T-helper 17 cell (primary cell): ENCODE measurements around the gene PPP2R2D. TPM values are rescaled to one million over a fixed set of nuclear protein-coding genes. Genes with fewer than 3 reads are reported as not detected.
"Not testable (repeated sequence)": the region's sequence is repeated elsewhere in the genome, so short reads cannot be mapped to it uniquely, and the experiment has no call there.

ENCODE experiments used
- ATAC-seq: fragments of 150-1000 bp; cut with Tn5 transposase; 2 replicates; pipeline ENCODE4 v1.10.0; 2021; ENCODE audit warnings: mild to moderate bottlenecking, moderate library complexity
- DNase-seq, 3 donors: peaks; one replicate each; pipeline versions ENCODE4 v3.0.0 to v3.0.0-alpha.2; 2020 to 2021
- H3K9me3 ChIP-seq: one replicate; pipeline ENCODE4 v1.7.0; 2013; ENCODE audit warnings: low read length, mild to moderate bottlenecking; ENCODE audit not compliant: control insufficient read depth, poor library complexity, severe bottlenecking
- H3K27ac Mint-ChIP-seq: one replicate; pipeline ENCODE4 v1.8.0; 2022; ENCODE audit warnings: mild to moderate bottlenecking, moderate library complexity, mixed read lengths
- H3K27me3 Mint-ChIP-seq: one replicate; pipeline ENCODE4 v1.8.0; 2022; ENCODE audit warnings: mixed read lengths
- H3K36me3 Mint-ChIP-seq: one replicate; pipeline ENCODE4 v1.8.0; 2022; ENCODE audit warnings: low read depth, mixed read lengths
- H3K4me1 Mint-ChIP-seq: one replicate; pipeline ENCODE4 v1.8.0; 2022; ENCODE audit warnings: mild to moderate bottlenecking, mixed read lengths
- H3K4me3 Mint-ChIP-seq: one replicate; pipeline ENCODE4 v1.8.0; 2022; ENCODE audit warnings: mild to moderate bottlenecking, moderate library complexity, mixed read lengths
- total RNA-seq, 4 donors: library from RNA in 2 of 4; stranded (reverse) in 2 of 4; gene quantifications; one replicate each; pipeline ENCODE4 v1.2.3 and lab custom pipeline; 2022 to 2026

The PPP2R2D gene
- total RNA-seq, 2 donors from 2014 or later = 34.5 to 36.6 TPM

GRCh38 chr10:131948501-131948900 lies 47.7 kb downstream of the PPP2R2D start:
- Mint-ChIP-seq H3K4me1 (peaks cover 2% of the 10 kb centered on the region), H3K36me3 (peaks cover 6% of the 10 kb centered on the region), H3K27me3 (no peaks in the 10 kb centered on the region), H3K27ac (no peak overlapping the region), H3K4me3 (no peak overlapping the region)
- DNase-seq (no peak), ATAC-seq (no peak)
- H3K9me3 ChIP-seq = no peaks in the 10 kb centered on the region

- no peak overlapping the region for H3K27ac Mint-ChIP-seq
- no peaks in the 10 kb centered on the region for H3K9me3 ChIP-seq
- H3K4me3 Mint-ChIP-seq = no peak overlapping the region
- DNase-seq = no peak
- peaks cover 2% of the 10 kb centered on the region for H3K4me1 Mint-ChIP-seq
- ATAC-seq = no peak
- peaks cover 6% of the 10 kb centered on the region for H3K36me3 Mint-ChIP-seq
- no peaks in the 10 kb centered on the region for H3K27me3 Mint-ChIP-seq
Observed at GRCh38 chr10:131949041-131949862, 48.4 kb downstream of the PPP2R2D start.

- H3K27ac Mint-ChIP-seq, ATAC-seq, H3K36me3 Mint-ChIP-seq, H3K4me3 Mint-ChIP-seq, H3K27me3 Mint-ChIP-seq, H3K9me3 ChIP-seq, H3K4me1 Mint-ChIP-seq, DNase-seq: not testable (repeated sequence)
Observed at GRCh38 chr10:131949908-131950307, 49.1 kb downstream of the PPP2R2D start.

- no peak for DNase-seq
- no peak overlapping the region for H3K27ac Mint-ChIP-seq
- no peaks in the 10 kb centered on the region for H3K9me3 ChIP-seq
- H3K4me1 Mint-ChIP-seq = peaks cover 3% of the 10 kb centered on the region
- ATAC-seq = no peak
- H3K4me3 Mint-ChIP-seq = no peak overlapping the region
- no peaks in the 10 kb centered on the region for H3K27me3 Mint-ChIP-seq
- peaks cover 3% of the 10 kb centered on the region for H3K36me3 Mint-ChIP-seq
Observed at GRCh38 chr10:131954356-131954965, 53.7 kb downstream of the PPP2R2D start.

GRCh38 chr10:131955591-131956340 lies 55.0 kb downstream of the PPP2R2D start:
- Mint-ChIP-seq H3K4me3 (no peak overlapping the region), H3K27ac (no peak overlapping the region), H3K27me3 (no peaks in the 10 kb centered on the region), H3K36me3 (peaks cover 3% of the 10 kb centered on the region), H3K4me1 (peaks cover 3% of the 10 kb centered on the region)
- no peaks in the 10 kb centered on the region for H3K9me3 ChIP-seq
- no peak for ATAC-seq
- no peak for DNase-seq

GRCh38 chr10:131959841-131960240 lies 59.0 kb downstream of the PPP2R2D start:
- ATAC-seq (no peak), DNase-seq (no peak)
- peaks cover 6% of the 10 kb centered on the region for H3K4me1 Mint-ChIP-seq
- H3K27me3 Mint-ChIP-seq = no peaks in the 10 kb centered on the region
- no peak overlapping the region for H3K27ac Mint-ChIP-seq
- H3K9me3 ChIP-seq = no peaks in the 10 kb centered on the region
- H3K36me3 Mint-ChIP-seq = peaks cover 3% of the 10 kb centered on the region
- H3K4me3 Mint-ChIP-seq = no peak overlapping the region

- ATAC-seq (no peak), DNase-seq (no peak)
- Mint-ChIP-seq H3K27ac (no peak overlapping the region), H3K27me3 (no peaks in the 10 kb centered on the region), H3K4me3 (no peak overlapping the region), H3K4me1 (peaks cover 9% of the 10 kb centered on the region), H3K36me3 (peaks cover under 1% of the 10 kb centered on the region)
- no peaks in the 10 kb centered on the region for H3K9me3 ChIP-seq
Observed at GRCh38 chr10:131960631-131961046, 59.8 kb downstream of the PPP2R2D start.

- H3K9me3 ChIP-seq = no peaks in the 10 kb centered on the region
- Mint-ChIP-seq H3K4me3 (no peak overlapping the region), H3K27ac (peak overlapping the region; percentile 59), H3K27me3 (no peaks in the 10 kb centered on the region), H3K4me1 (peaks cover 9% of the 10 kb centered on the region), H3K36me3 (no peaks in the 10 kb centered on the region)
- ATAC-seq = no peak
- DNase-seq = no peak
Observed at GRCh38 chr10:131961047-131961776, 60.4 kb downstream of the PPP2R2D start.

GRCh38 chr10:131961777-131962662 lies 61.2 kb downstream of the PPP2R2D start:
- no peaks in the 10 kb centered on the region for H3K36me3 Mint-ChIP-seq
- DNase-seq (no peak), ATAC-seq (no peak)
- H3K27me3 Mint-ChIP-seq = no peaks in the 10 kb centered on the region
- H3K4me3 Mint-ChIP-seq = no peak overlapping the region
- H3K9me3 ChIP-seq = no peaks in the 10 kb centered on the region
- peak overlapping the region; percentile 59 for H3K27ac Mint-ChIP-seq
- peaks cover 9% of the 10 kb centered on the region for H3K4me1 Mint-ChIP-seq

GRCh38 chr10:131963350-131963749 lies 62.5 kb downstream of the PPP2R2D start:
- Mint-ChIP-seq H3K4me3 (no peak overlapping the region), H3K27ac (no peak overlapping the region), H3K4me1 (peaks cover 8% of the 10 kb centered on the region), H3K36me3 (no peaks in the 10 kb centered on the region), H3K27me3 (no peaks in the 10 kb centered on the region)
- DNase-seq (no peak), ATAC-seq (no peak)
- H3K9me3 ChIP-seq = no peaks in the 10 kb centered on the region

- no peak for DNase-seq
- peak overlapping the region; percentile 50 for H3K4me3 Mint-ChIP-seq
Observed at GRCh38 chr10:131963811-131964210, 63.0 kb downstream of the PPP2R2D start.

GRCh38 chr10:131964298-131964697 lies 63.5 kb downstream of the PPP2R2D start:
- Mint-ChIP-seq H3K27ac (peak overlapping the region; percentile 24), H3K4me3 (peak overlapping the region; percentile 50), H3K36me3 (no peaks in the 10 kb centered on the region), H3K27me3 (no peaks in the 10 kb centered on the region), H3K4me1 (peaks cover 11% of the 10 kb centered on the region)
- H3K9me3 ChIP-seq = no peaks in the 10 kb centered on the region
- ATAC-seq (peak; percentile 11), DNase-seq (no peak)

More at GRCh38 chr10:131963811-131964210, 63.0 kb downstream of the PPP2R2D start:
- Mint-ChIP-seq H3K4me1 (peaks cover 9% of the 10 kb centered on the region), H3K36me3 (no peaks in the 10 kb centered on the region), H3K27me3 (no peaks in the 10 kb centered on the region), H3K27ac (peak overlapping the region; percentile 24)
- no peaks in the 10 kb centered on the region for H3K9me3 ChIP-seq
- ATAC-seq = peak; percentile 44
